IPS DF 6.9 (cell line): ENCODE measurements around the gene PMAIP1.

Experiments used
- DNase-seq: peaks from one replicate; pipeline ENCODE4 v3.0.0-alpha.2; 2013; ENCODE audit warnings: low read depth, low spot score
- H3K27ac ChIP-seq: one replicate; pipeline ENCODE4 v1.5.1; 2013; ENCODE audit warnings: low read length, control low read depth
- H3K27me3 ChIP-seq: 2 replicates; pipeline ENCODE4 v1.6.1; 2013; ENCODE audit warnings: mild to moderate bottlenecking, low read length; ENCODE audit not compliant: control insufficient read depth, insufficient read depth
- H3K36me3 ChIP-seq: 2 replicates; pipeline ENCODE4 v1.6.1; 2013; ENCODE audit warnings: low read length; ENCODE audit not compliant: control insufficient read depth, insufficient read depth
- H3K4me1 ChIP-seq: 2 replicates; pipeline ENCODE4 v1.6.1; 2013; ENCODE audit warnings: low read length; ENCODE audit not compliant: control insufficient read depth, insufficient read depth
- H3K4me3 ChIP-seq: 2 replicates; pipeline ENCODE4 v1.5.1; 2013; ENCODE audit warnings: mild to moderate bottlenecking, low read length
- H3K9me3 ChIP-seq: 2 replicates; pipeline ENCODE4 v1.6.1; 2013; ENCODE audit warnings: low read length, inconsistent platforms; ENCODE audit not compliant: control insufficient read depth, insufficient read depth
- WGBS: extraction: QIAGEN DNeasy Blood & Tissue Kit; methylation state at CpG from one replicate; pipeline ENCODE4 v1.1.7; 2013; ENCODE audit warnings: mixed read lengths, missing lambda C conversion rate; ENCODE audit not compliant: insufficient read length, insufficient coverage; 5-methylcytosine and 5-hydroxymethylcytosine counted together

PMAIP1 gene

DNA sequence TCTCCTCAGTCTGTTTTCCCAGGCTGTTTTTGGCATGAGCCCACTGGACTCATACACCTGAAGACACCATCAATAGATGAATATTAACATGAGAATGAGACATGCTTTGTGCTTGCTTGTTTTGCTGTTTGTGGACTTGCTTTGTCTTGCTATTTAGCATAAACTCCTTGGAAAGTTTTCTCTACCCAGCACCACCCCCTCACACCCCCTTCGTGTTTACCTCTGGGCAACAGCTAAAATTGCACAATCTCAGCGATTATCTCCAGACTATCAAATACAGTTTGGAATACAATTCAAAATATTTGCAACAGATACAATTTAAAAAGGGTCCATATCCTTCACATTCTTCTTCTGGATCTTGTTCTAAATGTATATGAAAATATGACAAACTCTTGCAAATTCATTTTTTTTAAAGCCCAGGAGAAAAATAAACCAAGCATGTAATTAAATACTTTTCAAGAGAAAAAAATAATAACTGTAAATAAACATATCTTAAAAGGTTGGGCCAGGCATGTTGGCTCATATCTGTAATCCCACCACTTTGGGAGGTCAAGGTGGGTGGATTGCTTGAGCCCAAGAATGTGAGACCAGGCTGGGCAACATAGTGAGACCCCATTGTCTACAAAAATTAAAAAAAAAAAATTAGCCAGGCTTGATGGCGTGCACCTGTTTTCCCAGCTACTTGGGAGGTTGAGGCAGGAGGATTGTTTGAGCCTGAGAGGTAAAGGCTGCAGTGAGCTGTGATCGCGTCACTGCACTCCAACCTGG, 32.3 kb upstream of the PMAIP1 start:
- WGBS = no CpG with 5 or more reads among the region's 5 CpGs
- H3K9me3 ChIP-seq = no peaks in the 10 kb centered on the region
- H3K27ac ChIP-seq = no peak overlapping the region
- H3K4me1 ChIP-seq = peaks cover 3% of the 10 kb centered on the region; the same call in 1 of the 2 replicates
- no peak overlapping the region for H3K4me3 ChIP-seq
- H3K36me3 ChIP-seq = no peaks in the 10 kb centered on the region
- DNase-seq = no peak
- no peaks in the 10 kb centered on the region for H3K27me3 ChIP-seq

DNA sequence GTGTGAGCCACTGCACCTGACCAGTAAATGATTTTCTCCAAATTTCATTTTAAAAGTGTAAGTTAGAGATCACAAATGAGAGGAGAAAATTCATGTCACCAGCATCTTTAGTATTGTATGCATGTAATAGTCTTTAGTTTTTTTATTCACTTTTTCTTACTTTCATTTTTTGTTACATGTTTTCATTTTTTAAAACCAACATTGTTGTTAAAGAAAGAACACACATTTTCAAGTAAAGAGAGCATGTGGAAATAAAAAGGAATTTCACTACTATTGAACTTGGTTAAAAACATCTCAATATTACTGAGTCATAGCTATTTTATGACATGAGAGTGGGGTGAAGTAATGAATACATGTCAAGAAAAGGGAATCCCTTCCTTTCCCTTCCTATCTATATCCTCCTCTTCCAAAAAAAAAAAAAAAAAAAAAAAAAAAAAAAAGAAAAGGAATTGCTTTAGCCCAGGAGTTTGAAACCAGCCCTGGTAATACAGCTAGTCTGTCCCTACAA, 29.1 kb upstream of the PMAIP1 start:
- DNase-seq = no peak

DNA sequence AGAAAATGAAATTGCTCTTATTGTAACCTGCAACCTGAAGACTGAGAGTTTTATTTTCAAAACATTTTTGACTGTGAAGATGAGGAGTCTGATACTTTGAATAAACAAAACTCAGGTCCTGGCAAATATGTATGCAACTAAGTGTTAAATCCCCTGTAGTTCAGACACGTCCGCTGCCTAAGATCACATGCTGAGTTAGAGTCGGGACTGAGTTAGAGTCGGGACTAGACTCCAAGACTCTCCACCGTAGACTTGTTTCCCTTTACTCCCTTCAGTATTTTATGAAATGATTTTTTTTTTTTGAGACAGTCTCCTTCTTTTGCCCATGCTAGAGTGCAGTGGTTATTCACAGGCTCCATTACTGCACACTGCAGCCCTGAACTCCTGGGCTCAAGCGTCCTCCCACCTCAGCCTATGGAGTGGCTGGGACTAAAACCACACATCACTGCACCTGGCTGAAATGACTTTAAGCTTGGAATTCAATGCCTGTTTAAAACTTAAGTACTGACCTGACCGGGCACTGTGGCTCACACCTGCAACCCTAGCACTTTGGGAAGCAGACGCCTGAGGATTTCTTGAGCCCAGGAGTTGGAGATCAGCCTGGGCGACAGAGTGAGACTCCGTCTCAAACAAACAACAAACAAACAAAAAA, 28.0 kb upstream of the PMAIP1 start:
- H3K4me1 ChIP-seq = peaks cover 1% of the 10 kb centered on the region; the same call in 1 of the 2 replicates
- H3K4me3 ChIP-seq = no peak overlapping the region
- WGBS = no CpG with 5 or more reads among the region's 10 CpGs
- no peaks in the 10 kb centered on the region for H3K27me3 ChIP-seq
- no peaks in the 10 kb centered on the region for H3K9me3 ChIP-seq
- no peaks in the 10 kb centered on the region for H3K36me3 ChIP-seq
- H3K27ac ChIP-seq = no peak overlapping the region
- peak; percentile 37 for DNase-seq

More for the DNA sequence above, 29.1 kb upstream of the PMAIP1 start:
- no peaks in the 10 kb centered on the region for H3K27me3 ChIP-seq
- H3K9me3 ChIP-seq = no peaks in the 10 kb centered on the region
- H3K36me3 ChIP-seq = no peaks in the 10 kb centered on the region
- no peak overlapping the region for H3K27ac ChIP-seq
- H3K4me1 ChIP-seq = peaks cover 1% of the 10 kb centered on the region; the same call in 1 of the 2 replicates
- no peak overlapping the region for H3K4me3 ChIP-seq

DNA sequence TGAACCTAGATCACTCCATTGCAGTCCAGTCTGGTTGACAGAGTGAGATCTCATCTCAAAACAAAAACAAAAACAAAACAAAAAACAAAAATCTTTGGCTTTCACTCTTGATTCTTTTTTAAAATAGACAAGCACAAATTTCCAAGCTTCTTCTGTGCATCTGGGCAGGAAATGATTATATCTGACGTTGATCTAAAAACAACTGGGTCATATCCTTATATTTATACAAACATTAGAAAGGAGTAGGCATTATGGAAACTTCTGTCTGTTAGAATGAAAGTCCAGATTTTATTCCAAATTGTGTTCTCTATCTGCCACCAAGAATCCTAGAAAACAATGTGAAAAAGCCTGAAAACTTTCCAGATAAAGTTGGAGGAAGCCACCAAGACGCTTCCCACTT, 26.2 kb upstream of the PMAIP1 start:
- Histone ChIP-seq H3K27ac (no peak overlapping the region), H3K9me3 (no peaks in the 10 kb centered on the region), H3K36me3 (no peaks in the 10 kb centered on the region), H3K4me1 (peaks cover 1% of the 10 kb centered on the region; the same call in 1 of the 2 replicates), H3K27me3 (no peaks in the 10 kb centered on the region), H3K4me3 (no peak overlapping the region)
- DNase-seq = no peak
- no CpG with 5 or more reads among the region's 2 CpGs for WGBS

DNA sequence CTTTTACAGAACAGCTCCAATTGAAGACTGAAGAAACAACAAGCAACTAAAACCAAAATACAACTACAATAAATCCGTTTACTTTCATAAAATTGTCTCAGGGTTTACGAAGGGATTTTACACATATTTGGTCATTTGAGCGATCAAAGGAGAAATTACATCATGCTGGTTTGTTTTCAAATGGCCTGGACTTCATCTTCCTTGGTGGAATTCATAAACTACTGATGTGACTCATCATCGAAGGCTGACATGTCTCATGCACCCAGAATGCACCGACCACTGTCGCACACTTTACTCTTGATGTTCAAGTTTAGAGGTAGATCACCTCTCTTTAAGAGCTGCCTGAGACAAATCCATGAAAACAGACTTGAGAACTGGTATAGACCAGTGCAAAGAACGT, 25.6 kb upstream of the PMAIP1 start:
- H3K27ac ChIP-seq = no peak overlapping the region
- no peak overlapping the region for H3K4me3 ChIP-seq
- no peaks in the 10 kb centered on the region for H3K36me3 ChIP-seq
- no peak for DNase-seq
- no peaks in the 10 kb centered on the region for H3K27me3 ChIP-seq
- WGBS = no CpG with 5 or more reads among the region's 7 CpGs
- no peaks in the 10 kb centered on the region for H3K9me3 ChIP-seq
- H3K4me1 ChIP-seq = peaks cover 1% of the 10 kb centered on the region; the same call in 1 of the 2 replicates

DNA sequence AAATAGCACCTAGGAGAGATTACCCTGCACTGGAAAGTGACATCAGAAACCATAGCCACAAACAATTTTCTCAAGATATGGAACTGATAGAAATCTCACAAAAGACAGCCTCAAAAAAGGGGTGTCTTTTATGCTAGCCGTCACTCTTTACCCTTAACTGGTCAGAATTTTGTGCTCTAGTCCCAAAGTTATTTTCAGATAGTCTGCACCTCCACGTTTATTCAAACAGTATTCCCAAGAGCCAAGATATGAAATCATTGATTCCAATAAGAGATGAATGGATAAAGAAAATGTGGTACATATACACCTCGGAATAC, 23.5 kb upstream of the PMAIP1 start:
- no peak overlapping the region for H3K27ac ChIP-seq
- peaks cover 1% of the 10 kb centered on the region; the same call in 1 of the 2 replicates for H3K4me1 ChIP-seq
- WGBS = no CpG with 5 or more reads among the region's 3 CpGs
- no peak overlapping the region for H3K4me3 ChIP-seq
- no peaks in the 10 kb centered on the region for H3K9me3 ChIP-seq
- no peaks in the 10 kb centered on the region for H3K36me3 ChIP-seq
- no peak for DNase-seq
- H3K27me3 ChIP-seq = no peaks in the 10 kb centered on the region

DNA sequence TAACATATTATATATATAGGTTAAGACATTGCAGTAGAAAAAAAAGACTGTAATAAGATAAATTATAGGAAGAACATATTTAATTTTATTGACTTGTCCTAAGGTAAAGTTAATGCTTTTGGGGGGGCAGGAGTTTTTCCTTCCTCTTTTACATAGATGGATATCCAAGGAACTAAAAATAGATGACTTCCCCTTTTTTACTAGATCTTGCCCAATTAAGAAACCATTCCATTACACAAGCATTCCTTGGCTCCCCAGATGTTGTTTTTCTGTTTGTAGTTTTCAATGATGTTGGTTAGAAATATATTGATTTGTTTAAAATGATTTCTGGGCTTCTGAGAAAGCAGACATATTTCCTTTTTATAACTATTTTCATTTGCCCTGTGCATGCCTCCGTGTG, 22.4 kb upstream of the PMAIP1 start:
- Histone ChIP-seq H3K27ac (no peak overlapping the region), H3K4me1 (peaks cover 3% of the 10 kb centered on the region; the same call in 1 of the 2 replicates), H3K9me3 (no peaks in the 10 kb centered on the region), H3K4me3 (no peak overlapping the region), H3K36me3 (no peaks in the 10 kb centered on the region), H3K27me3 (no peaks in the 10 kb centered on the region)
- no peak for DNase-seq
- WGBS = no CpG with 5 or more reads among the region's 1 CpG

DNA sequence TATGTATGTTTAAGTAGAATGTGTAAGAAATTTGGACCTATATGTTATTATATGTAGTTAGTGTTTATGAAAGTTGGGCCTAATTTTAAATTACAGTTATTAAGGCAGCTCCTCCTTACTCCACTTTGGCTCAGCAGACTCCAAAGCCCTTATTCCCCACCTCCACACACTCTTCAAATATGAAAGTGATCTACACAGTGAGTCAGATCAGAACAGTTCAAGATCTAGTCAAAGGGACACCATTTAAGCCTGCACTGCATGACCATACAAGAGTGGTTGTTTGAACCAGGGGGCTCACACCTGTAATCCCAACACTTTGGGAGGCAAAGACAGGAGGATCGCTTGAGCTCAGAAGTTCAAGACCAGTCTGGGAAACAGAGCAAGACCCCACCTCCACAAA, 21.2 kb upstream of the PMAIP1 start:
- WGBS = no CpG with 5 or more reads among the region's 1 CpG
- H3K4me3 ChIP-seq = no peak overlapping the region
- H3K4me1 ChIP-seq = peaks cover 1% of the 10 kb centered on the region; the same call in 1 of the 2 replicates
- no peak for DNase-seq
- H3K9me3 ChIP-seq = no peaks in the 10 kb centered on the region
- no peaks in the 10 kb centered on the region for H3K27me3 ChIP-seq
- no peaks in the 10 kb centered on the region for H3K36me3 ChIP-seq
- H3K27ac ChIP-seq = no peak overlapping the region

DNA sequence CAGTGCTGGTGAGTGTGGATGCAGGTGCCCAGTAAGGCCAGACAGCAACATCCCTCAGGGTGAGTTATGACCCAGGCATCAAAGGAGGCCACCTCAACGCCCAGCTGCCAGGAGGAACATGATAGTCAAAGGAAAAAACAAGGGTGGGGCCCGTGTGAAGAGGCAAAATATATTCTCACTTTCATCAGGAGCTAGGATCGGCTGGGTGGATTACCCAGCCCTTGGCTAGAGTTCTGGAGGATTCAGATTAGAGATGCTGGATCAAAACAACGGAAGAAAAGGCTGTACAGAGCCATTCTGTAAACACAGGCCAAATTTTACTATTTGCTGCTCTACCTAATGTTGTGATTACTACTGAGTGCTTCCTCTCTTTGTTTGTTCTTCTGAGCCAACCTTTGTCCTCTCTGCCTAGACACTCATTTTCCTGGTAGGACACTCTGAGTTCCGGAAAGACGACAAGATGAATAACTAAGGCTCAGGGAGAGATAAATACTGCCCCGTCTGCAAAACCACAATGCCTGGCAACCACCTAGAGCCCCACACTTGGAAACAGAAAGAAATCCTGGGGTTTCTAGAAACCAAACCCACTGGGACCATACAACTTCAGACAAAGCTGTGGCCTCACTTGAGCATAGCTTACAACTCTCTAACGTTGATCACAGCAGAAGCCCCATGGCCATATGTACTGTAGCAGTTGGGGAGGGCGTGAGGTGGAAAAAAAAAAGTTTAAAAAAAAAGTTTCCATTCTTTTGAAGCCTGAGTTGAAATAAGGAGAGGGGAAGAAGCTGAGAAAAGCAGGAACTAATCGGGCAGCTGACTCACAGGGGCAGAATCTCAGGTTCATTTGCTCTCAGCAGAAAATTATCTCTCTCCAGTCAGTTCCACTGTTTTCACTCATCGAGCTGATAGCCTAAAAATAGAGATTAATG, 17.8 kb upstream of the PMAIP1 start:
- no peak overlapping the region for H3K27ac ChIP-seq
- no peaks in the 10 kb centered on the region for H3K9me3 ChIP-seq
- no peaks in the 10 kb centered on the region for H3K36me3 ChIP-seq
- H3K4me3 ChIP-seq = no peak overlapping the region
- no peak for DNase-seq
- no CpG with 5 or more reads among the region's 11 CpGs for WGBS
- H3K27me3 ChIP-seq = no peaks in the 10 kb centered on the region
- peaks cover 1% of the 10 kb centered on the region; the same call in 1 of the 2 replicates for H3K4me1 ChIP-seq

DNA sequence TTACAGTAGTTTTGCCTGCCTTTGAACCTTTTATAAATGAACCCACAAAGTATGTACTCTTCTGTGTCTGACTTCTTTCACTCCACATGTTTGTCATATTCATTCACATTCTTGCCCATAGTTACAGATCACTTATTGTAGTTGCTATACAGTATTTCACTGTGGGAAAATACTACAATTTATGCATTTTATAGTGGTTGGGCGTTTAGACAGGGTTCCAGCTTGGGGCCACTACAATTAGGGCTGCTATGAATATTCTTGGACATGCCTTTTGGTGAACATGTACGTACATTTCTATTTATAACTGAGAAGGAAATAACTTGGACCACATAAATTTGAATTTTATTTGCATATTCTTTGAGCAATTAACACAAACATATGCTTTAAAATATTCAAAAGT, 15.4 kb upstream of the PMAIP1 start:
- Histone ChIP-seq H3K27ac (no peak overlapping the region), H3K4me3 (no peak overlapping the region), H3K4me1 (peaks cover 1% of the 10 kb centered on the region; the same call in 1 of the 2 replicates), H3K36me3 (no peaks in the 10 kb centered on the region), H3K27me3 (no peaks in the 10 kb centered on the region), H3K9me3 (no peaks in the 10 kb centered on the region)
- DNase-seq = no peak
- no CpG with 5 or more reads among the region's 2 CpGs for WGBS
